ENCODE results near the gene ANXA3.

ANXA3 gene

GRCh38 chr4:78608684-78609083 is 57.1 kb downstream of the ANXA3 start:
- no peak for DNase-seq (ENCODE audit: extremely low read depth in 1 of 2, low read depth in 1 of 2)

- DNase-seq (ENCODE audit: extremely low read depth in 1 of 2, low read depth in 1 of 2) = no peak
Observed at GRCh38 chr4:78609580-78609979, 58.0 kb downstream of the ANXA3 start.

- no peak for DNase-seq (ENCODE audit: extremely low read depth in 1 of 2, low read depth in 1 of 2)
Observed at GRCh38 chr4:78610546-78611214, 59.1 kb downstream of the ANXA3 start.

GRCh38 chr4:78611215-78611558 is 59.6 kb downstream of the ANXA3 start:
- DNase-seq (ENCODE audit: extremely low read depth in 1 of 2, low read depth in 1 of 2) = no peak

- no peak for DNase-seq (ENCODE audit: extremely low read depth in 1 of 2, low read depth in 1 of 2)
Observed at GRCh38 chr4:78612398-78613178, 61.0 kb downstream of the ANXA3 start.

- DNase-seq (ENCODE audit: extremely low read depth in 1 of 2, low read depth in 1 of 2) = no peak
Observed at GRCh38 chr4:78613522-78614321, 62.2 kb downstream of the ANXA3 start.

GRCh38 chr4:78616046-78616498 is 64.5 kb downstream of the ANXA3 start:
- no peak for DNase-seq (ENCODE audit: extremely low read depth in 1 of 2, low read depth in 1 of 2)

GRCh38 chr4:78618436-78618835 is 66.9 kb downstream of the ANXA3 start:
- DNase-seq (ENCODE audit: extremely low read depth in 1 of 2, low read depth in 1 of 2) = no peak

GRCh38 chr4:78621395-78621794 is 69.8 kb downstream of the ANXA3 start:
- no peak for DNase-seq (ENCODE audit: extremely low read depth in 1 of 2, low read depth in 1 of 2)

- no peak for DNase-seq (ENCODE audit: extremely low read depth in 1 of 2, low read depth in 1 of 2)
Observed at GRCh38 chr4:78622253-78622979, 70.8 kb downstream of the ANXA3 start.

GRCh38 chr4:78624048-78624447 is 72.5 kb downstream of the ANXA3 start:
- no peak for DNase-seq (ENCODE audit: extremely low read depth in 1 of 2, low read depth in 1 of 2)

GRCh38 chr4:78625073-78625472 is 73.5 kb downstream of the ANXA3 start:
- no peak for DNase-seq (ENCODE audit: extremely low read depth in 1 of 2, low read depth in 1 of 2)

GRCh38 chr4:78627046-78627965 is 75.7 kb downstream of the ANXA3 start:
- DNase-seq (ENCODE audit: extremely low read depth in 1 of 2, low read depth in 1 of 2) = no peak

- DNase-seq (ENCODE audit: extremely low read depth in 1 of 2, low read depth in 1 of 2) = no peak
Observed at GRCh38 chr4:78627966-78628678, 76.6 kb downstream of the ANXA3 start.

- DNase-seq (ENCODE audit: extremely low read depth in 1 of 2, low read depth in 1 of 2) = no peak
Observed at GRCh38 chr4:78629991-78630541, 78.5 kb downstream of the ANXA3 start.

- DNase-seq (ENCODE audit: extremely low read depth in 1 of 2, low read depth in 1 of 2) = no peak
Observed at GRCh38 chr4:78630615-78631014, 79.0 kb downstream of the ANXA3 start.

- no peak for DNase-seq (ENCODE audit: extremely low read depth in 1 of 2, low read depth in 1 of 2)
Observed at GRCh38 chr4:78634011-78634664, 82.6 kb downstream of the ANXA3 start.

GRCh38 chr4:78638337-78639172 is 87.0 kb downstream of the ANXA3 start:
- DNase-seq (ENCODE audit: extremely low read depth in 1 of 2, low read depth in 1 of 2) = no peak
